WTC11 (cell line): ENCODE results near the gene CIAO2A.

ENCODE experiments used
- CBFB ChIP-seq: sonication (generic); formaldehyde crosslinking; IDR thresholded peaks from 2 replicates; pipeline ENCODE4 v1.8.1; 2022; ENCODE audit warnings: mild to moderate bottlenecking, low read depth, missing genetic modification reagents
- CTCF ChIP-seq: fragments of 200-600 bp; IDR thresholded peaks from 2 replicates; pipeline ENCODE4 v1.8.0; 2022; ENCODE audit warnings: antibody characterized with exemption
- MAX ChIP-seq: sonication (generic); formaldehyde crosslinking; IDR thresholded peaks from 2 replicates; pipeline ENCODE4 v1.8.0; 2022; ENCODE audit warnings: mild to moderate bottlenecking, missing genetic modification reagents
- OVOL2 ChIP-seq: fragments of 250-450 bp; sonication (Bioruptor Pico); IDR thresholded peaks from 2 replicates; pipeline ENCODE4 v1.9.0; 2021; ENCODE audit warnings: mild to moderate bottlenecking, borderline replicate concordance
- RELA ChIP-seq: sonication (generic); formaldehyde crosslinking; IDR thresholded peaks from 2 replicates; pipeline ENCODE4 v1.8.1; 2022; ENCODE audit warnings: missing genetic modification reagents, mild to moderate bottlenecking, borderline replicate concordance

GRCh38 chr15:64141798-64142512 lies 48.3 kb upstream of the CIAO2A start:
- no peak for TF ChIP-seq CBFB (CRISPR knock-in tag)
- no peak for TF ChIP-seq OVOL2 (CRISPR knock-in tag)
- no peak for TF ChIP-seq RELA (CRISPR knock-in tag)
- no peak for TF ChIP-seq MAX (CRISPR knock-in tag)
- no peak for TF ChIP-seq CTCF
